ENCODE measurements around the gene STARD7.

STARD7 gene

GRCh38 chr2:96198921-96199320, 9.7 kb downstream of the STARD7 start:
- no peak for DNase-seq (ENCODE audit: low read depth, low spot score)

- DNase-seq (ENCODE audit: low read depth, low spot score): no peak
Measured at GRCh38 chr2:96197546-96198255, 10.9 kb downstream of the STARD7 start.

DNA sequence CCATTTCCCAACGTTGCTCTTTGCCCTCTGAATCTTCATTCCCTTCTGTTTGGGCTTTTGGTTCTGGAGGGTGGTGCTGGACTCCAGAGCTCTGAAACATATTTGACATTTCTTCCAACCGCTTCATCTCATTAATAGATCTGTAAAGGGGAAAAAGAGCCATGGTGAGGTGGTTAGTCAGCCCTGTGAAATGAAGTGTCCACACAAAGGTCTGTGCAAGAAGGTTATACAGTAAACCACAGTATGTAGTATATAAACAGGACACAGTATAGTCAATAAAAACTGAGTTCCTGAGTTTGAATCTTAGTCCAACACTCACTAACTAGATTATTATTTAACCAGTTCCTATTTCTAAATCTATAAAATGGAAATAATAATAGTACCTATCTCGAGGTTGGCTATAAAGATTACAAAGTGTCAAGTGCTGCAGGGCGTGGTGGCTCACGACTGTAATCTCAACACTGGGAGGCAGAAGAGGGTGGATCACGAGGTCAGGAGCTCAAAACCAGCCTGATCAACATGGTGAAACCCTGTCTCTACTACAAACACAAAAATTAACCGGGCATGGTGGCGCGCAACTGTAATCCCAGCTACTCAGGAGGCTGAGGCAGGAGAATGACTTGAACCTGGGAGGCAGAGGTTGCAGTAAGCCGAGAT, 13.1 kb downstream of the STARD7 start:
- DNase-seq (ENCODE audit: low read depth, low spot score): no peak

- DNase-seq (ENCODE audit: low read depth, low spot score): no peak
Measured at GRCh38 chr2:96191937-96192670, 16.5 kb downstream of the STARD7 start.

DNA sequence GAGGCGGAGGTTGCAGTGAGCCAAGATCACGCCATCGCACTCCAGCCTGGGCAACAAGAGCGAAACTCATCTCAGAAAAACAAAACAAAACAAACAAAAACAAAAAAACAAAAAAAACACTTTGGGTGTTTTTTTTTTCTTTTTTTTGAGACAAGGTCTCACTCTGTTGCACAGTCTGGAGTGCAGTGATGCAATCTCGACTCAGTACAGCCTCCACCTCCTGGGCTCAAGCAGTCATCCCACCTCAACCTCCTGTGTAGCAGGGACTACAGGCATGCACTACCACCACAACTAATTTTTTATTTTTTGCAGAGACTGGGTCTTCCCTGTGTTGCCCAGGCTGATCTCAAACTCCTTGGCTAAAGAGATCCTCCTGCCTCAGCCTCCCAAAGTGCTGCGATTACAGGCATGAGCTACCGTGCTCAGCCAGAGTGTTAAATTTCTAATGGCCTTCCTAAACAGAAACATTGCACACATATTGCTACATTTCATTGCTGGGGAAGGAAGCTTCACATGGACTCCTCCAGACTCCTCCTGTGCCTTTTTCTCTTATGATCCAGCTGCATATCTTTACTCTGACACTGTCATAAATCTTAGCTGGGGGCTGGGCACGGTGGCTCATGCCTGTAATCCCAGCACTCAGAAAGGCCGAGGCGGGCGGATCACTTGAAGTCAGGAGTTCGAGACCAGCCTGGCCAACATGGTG, 19.7 kb downstream of the STARD7 start:
- no peak for DNase-seq (ENCODE audit: low read depth, low spot score)

DNA sequence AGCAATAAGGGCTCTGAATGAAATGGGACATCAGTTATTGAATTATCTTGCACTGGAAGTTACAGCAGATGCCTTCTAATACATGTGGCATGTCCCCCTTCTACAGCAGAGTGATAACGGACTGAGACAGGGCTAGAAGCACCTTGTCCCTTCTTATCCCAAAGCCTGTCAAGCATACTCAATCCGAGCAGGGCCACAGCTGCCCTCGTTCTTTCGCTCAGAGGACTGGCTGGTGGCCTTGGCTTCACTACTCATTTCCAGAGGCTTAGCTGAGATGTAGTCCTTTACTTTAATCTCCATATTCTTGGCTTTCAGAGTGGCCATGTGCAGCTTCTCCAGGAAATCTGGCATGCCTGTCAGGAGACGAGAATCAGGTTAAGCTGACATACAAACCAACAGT, 22.1 kb downstream of the STARD7 start:
- no peak for DNase-seq (ENCODE audit: low read depth, low spot score)

- no peak for DNase-seq (ENCODE audit: low read depth, low spot score)
Measured at GRCh38 chr2:96185516-96185915, 23.1 kb downstream of the STARD7 start.

DNA sequence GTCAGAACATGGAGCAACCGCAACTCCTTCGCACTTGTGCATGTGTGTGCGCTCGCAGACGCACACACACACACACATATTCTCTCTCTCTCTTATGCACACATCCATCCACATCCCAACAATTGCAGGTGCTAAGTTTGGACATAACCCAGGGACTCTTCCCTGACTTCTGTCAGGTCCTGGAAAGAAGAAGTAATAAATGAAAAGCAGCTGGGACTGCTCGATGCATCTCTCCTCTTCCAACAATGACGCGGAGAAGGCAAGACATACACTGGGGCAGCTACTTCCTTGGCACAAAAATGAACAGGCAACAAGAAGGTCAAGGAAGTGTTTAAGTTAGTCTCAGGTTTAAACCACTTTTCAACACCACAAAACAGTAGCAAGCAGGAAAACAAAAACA, 23.6 kb downstream of the STARD7 start:
- DNase-seq (ENCODE audit: low read depth, low spot score): no peak

DNA sequence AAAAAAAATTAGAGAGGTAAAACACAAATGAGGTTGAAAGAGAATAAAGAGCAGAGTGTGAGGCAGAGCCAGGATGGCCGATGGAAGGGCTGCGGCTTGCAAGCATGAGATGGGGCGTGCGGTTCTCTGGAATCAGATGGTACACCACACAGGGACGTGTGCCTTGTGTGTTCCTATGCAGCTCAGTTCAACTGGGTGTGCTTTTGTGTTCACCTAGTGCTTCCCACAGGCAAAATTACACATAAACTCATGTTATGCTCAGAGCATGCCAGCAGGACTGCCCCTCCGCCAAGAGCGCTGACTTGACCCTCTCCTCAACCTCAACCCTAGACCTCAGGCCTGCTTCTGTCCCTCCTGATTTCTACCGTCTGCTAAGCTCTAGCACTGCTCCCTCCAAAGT, 24.4 kb downstream of the STARD7 start:
- DNase-seq (ENCODE audit: low read depth, low spot score): no peak

- no peak for DNase-seq (ENCODE audit: low read depth, low spot score)
Measured at GRCh38 chr2:96181529-96181928, 27.1 kb downstream of the STARD7 start.

GRCh38 chr2:96180521-96180920, 28.1 kb downstream of the STARD7 start:
- no peak for DNase-seq (ENCODE audit: low read depth, low spot score)

DNA sequence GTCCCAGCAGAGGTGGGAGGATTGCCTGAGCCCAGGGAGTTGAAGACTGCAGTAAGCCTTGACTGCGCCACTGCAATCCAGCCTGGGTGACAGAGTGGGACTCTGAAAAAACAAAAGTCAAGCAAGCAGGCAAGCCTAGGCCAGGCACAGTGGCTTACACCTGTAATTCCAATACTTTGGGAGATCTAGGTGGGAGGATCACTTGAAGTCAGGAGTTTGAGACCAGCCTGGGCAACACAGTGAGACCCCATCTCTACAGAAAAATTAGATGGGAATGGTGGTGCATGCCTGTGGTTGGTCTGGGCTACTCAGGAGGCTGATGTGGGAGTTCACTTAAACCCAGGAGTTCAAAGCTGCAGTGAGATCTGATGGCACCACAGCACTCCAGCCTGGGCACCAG, 28.6 kb downstream of the STARD7 start:
- DNase-seq (ENCODE audit: low read depth, low spot score): no peak

DNA sequence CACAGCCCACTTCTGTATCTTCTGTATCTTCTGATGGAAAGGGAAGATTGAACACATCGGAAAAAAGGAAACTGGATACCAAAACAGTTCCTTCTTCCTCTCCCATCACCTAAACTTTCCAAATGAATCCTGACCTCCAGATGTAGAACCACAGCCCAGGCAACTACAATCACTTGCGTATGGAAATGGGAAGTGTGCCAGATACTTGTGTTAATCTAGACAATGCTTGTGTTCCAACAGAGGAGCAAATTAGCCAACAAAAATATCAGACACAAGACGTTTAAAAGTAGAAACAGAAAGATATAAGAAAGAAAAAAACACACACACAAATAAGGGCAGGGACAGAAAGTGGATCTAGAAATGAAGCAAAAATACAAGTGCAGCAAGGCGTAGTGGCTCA, 32.0 kb downstream of the STARD7 start:
- DNase-seq (ENCODE audit: low read depth, low spot score): no peak

GRCh38 chr2:96175951-96176350, 32.7 kb downstream of the STARD7 start:
- no peak for DNase-seq (ENCODE audit: low read depth, low spot score)

GRCh38 chr2:96174251-96175144, 34.1 kb downstream of the STARD7 start:
- DNase-seq (ENCODE audit: low read depth, low spot score): peak; percentile 70

DNA sequence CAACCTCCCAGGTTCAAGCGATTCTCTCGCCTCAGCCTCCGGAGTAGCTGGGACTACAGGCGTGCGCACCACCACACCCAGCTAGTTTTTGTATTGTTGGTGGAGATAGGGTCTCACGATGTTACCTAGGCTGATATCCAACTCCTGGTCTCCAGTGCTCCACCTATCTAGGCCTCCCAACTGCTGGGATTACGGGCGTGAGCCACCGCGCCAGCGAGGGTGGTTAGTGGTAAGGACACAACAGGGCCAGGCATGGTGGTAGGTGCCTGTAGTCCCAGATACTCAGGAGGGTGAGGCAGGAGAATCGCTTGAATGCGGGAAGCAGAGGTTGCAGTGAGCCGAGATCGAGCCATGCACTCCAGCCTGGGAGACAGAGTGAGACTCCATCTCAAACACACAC, 36.8 kb downstream of the STARD7 start:
- DNase-seq (ENCODE audit: low read depth, low spot score): no peak

DNA sequence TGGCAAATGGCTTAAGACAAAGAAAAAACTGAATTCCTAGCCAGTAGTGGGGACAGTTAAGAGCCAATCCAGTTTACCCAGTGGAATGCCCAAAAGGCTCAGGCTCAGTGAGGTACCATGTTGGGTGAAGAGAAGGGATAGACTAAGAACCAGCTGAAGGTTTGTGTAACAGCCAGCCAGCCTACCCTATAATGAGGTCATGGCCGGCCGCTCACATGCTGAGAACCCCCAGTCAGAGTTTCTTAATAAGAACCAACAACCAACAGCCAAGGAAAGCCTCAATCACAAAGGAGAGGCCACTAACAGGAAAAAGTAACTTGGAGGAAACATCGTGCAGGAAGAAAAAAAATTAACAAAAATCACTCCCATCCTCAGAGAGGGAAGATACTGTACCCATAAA, 38.0 kb downstream of the STARD7 start:
- no peak for DNase-seq (ENCODE audit: low read depth, low spot score)

- no peak for DNase-seq (ENCODE audit: low read depth, low spot score)
Measured at GRCh38 chr2:96169868-96170507, 38.6 kb downstream of the STARD7 start.

DNA sequence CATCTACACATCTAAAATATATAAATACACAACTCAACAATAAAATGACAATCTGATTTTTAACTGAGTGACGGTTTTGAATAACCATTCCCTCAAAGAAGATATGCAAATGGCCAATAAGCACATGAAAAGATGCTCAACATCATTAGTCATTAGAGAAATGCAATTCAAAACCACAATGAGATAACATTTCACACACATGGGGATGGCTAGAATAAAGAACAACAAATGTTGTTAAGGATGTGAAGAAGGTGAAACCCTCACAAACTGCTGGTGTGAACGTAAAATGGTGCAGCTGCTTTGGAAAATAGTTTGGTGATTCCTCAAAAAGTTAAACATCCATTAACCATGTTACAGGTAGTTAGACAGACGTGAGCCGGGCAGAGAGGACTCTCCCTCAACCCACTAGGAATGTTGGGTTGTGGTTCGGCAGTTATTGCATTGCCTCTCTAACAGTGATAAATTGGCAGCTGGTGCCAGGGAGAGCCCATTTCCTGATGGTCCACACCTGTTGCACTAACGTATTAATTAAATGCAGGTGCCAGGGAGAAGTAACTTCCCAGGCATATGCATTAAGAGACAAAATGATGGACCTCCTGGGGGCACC, 41.1 kb downstream of the STARD7 start:
- no peak for DNase-seq (ENCODE audit: low read depth, low spot score)

GRCh38 chr2:96164459-96165184, 44.0 kb downstream of the STARD7 start:
- no peak for DNase-seq (ENCODE audit: low read depth, low spot score)
